IPS DF 4.7 (cell line): Measurements from ENCODE around the gene PROS1.
"Not testable (repeated sequence)": the region's sequence is repeated elsewhere in the genome, so short reads cannot be mapped to it uniquely, and the experiment has no call there.

Experiments
- DNase-seq: peaks from one replicate; pipeline ENCODE4 v3.0.0-alpha.2; 2013; ENCODE audit warnings: low spot score; ENCODE audit errors: extremely low read depth

Gene PROS1

GRCh38 chr3:93969997-93970396 is 3.7 kb downstream of the PROS1 start:
- no peak for DNase-seq

GRCh38 chr3:93969443-93969842 is 4.3 kb downstream of the PROS1 start:
- no peak for DNase-seq

GRCh38 chr3:93965106-93965505 is 8.6 kb downstream of the PROS1 start:
- not testable (repeated sequence) for DNase-seq

- DNase-seq, result no peak
These were observed 10.9 kb downstream of the PROS1 start for GRCh38 chr3:93962798-93963197.

- no peak for DNase-seq
These were observed 12.2 kb downstream of the PROS1 start for GRCh38 chr3:93961489-93961888.

- DNase-seq, result no peak
These were observed 12.7 kb downstream of the PROS1 start for GRCh38 chr3:93961026-93961425.

- not testable (repeated sequence) for DNase-seq
These were observed 23.7 kb downstream of the PROS1 start for GRCh38 chr3:93949958-93950357.

GRCh38 chr3:93937485-93937884 is 36.2 kb downstream of the PROS1 start:
- DNase-seq, result not testable (repeated sequence)

- no peak for DNase-seq
These were observed 37.1 kb downstream of the PROS1 start for GRCh38 chr3:93936549-93936948.

- no peak for DNase-seq
These were observed 39.2 kb downstream of the PROS1 start for GRCh38 chr3:93934366-93935046.

GRCh38 chr3:93931597-93932229 is 42.0 kb downstream of the PROS1 start:
- DNase-seq, result no peak

GRCh38 chr3:93930041-93930440 is 43.7 kb downstream of the PROS1 start:
- no peak for DNase-seq

GRCh38 chr3:93926789-93927188 is 46.9 kb downstream of the PROS1 start:
- DNase-seq, result no peak

GRCh38 chr3:93924491-93924890 is 49.2 kb downstream of the PROS1 start:
- DNase-seq, result no peak

- DNase-seq, result no peak
These were observed 50.7 kb downstream of the PROS1 start for GRCh38 chr3:93923006-93923405.

GRCh38 chr3:93917546-93918029 is 56.1 kb downstream of the PROS1 start:
- not testable (repeated sequence) for DNase-seq

GRCh38 chr3:93913623-93914022 is 60.1 kb downstream of the PROS1 start:
- DNase-seq, result not testable (repeated sequence)

- DNase-seq, result no peak
These were observed 62.5 kb downstream of the PROS1 start for GRCh38 chr3:93911206-93911605.

- no peak for DNase-seq
These were observed 63.6 kb downstream of the PROS1 start for GRCh38 chr3:93910097-93910496.

GRCh38 chr3:93907132-93907531 is 66.6 kb downstream of the PROS1 start:
- no peak for DNase-seq

- no peak for DNase-seq
These were observed 67.5 kb downstream of the PROS1 start for GRCh38 chr3:93906245-93906644.

GRCh38 chr3:93904568-93904967 is 69.1 kb downstream of the PROS1 start:
- DNase-seq, result no peak
